Panc1 (cell line): ENCODE measurements around the gene TMEM238L. TPM values are rescaled to one million over a fixed set of nuclear protein-coding genes. Genes with fewer than 3 reads are reported as not detected.

Experiments
- ATAC-seq: fragments of 200-7000 bp; cut with Tn5 transposase; 2 replicates; pipeline ENCODE4 v1.9.1; 2020; ENCODE audit warnings: mild to moderate bottlenecking, moderate library complexity
- BruUV-seq: library from RNA; stranded (reverse); fragments of 400-500 nt; replicated peaks from 2 replicates; lab custom pipeline; 2021; lab: Mats Ljungman, UMichigan
- CTCF ChIA-PET: fragments of 300-600 bp; sonication (Branson Sonifier 250); formaldehyde crosslinking; loops from one replicate; lab custom pipeline; 2022; ENCODE audit warnings: antibody characterized with exemption; lab: Charles Lee
- POLR2A ChIA-PET: fragments of 300-600 bp; sonication (Branson Sonifier 250); formaldehyde crosslinking; loops from one replicate; lab custom pipeline; 2022; ENCODE audit warnings: antibody characterized with exemption; lab: Charles Lee
- DNase-seq: peaks from one replicate; pipeline ENCODE4 v3.0.0-alpha.2; 2010; ENCODE audit warnings: low read depth, low spot score
- H3K27ac ChIP-seq: 2 replicates; pipeline ENCODE4 v1.5.1; 2011; ENCODE audit warnings: mild to moderate bottlenecking, low read length, inconsistent platforms
- H3K27me3 ChIP-seq: fragments of 200-500 bp; sonication (Bioruptor generic); 2 replicates; pipeline ENCODE4 v1.6.0; 2014; ENCODE audit warnings: low read length, inconsistent platforms; ENCODE audit not compliant: control insufficient read depth, insufficient read depth
- H3K36me3 ChIP-seq: fragments of 200-500 bp; sonication (Bioruptor generic); 2 replicates; pipeline ENCODE4 v1.5.1; 2014; ENCODE audit warnings: inconsistent platforms, mild to moderate bottlenecking, low read length, moderate library complexity; ENCODE audit not compliant: control insufficient read depth, insufficient read depth
- H3K4me1 ChIP-seq: 2 replicates; pipeline ENCODE4 v1.5.1; 2011; ENCODE audit warnings: inconsistent platforms, mild to moderate bottlenecking, low read length, moderate library complexity; ENCODE audit not compliant: control insufficient read depth, insufficient read depth
- H3K4me3 ChIP-seq, 2 experiments: 2 replicates each; pipeline ENCODE4 v1.5.1; 2011 to 2012; ENCODE audit warnings: low read depth in 2 of 2, low read length in 2 of 2, mild to moderate bottlenecking in 2 of 2, inconsistent platforms in 1 of 2, moderate library complexity in 1 of 2
- H3K9me3 ChIP-seq: fragments of 200-500 bp; sonication (Bioruptor generic); 2 replicates; pipeline ENCODE4 v1.5.1; 2014; ENCODE audit warnings: low read depth, mild to moderate bottlenecking, inconsistent platforms, low read length, moderate library complexity; ENCODE audit not compliant: control insufficient read depth, insufficient read depth
- POLR2AphosphoS5 ChIP-seq: IDR thresholded peaks from 2 replicates; pipeline ENCODE4 v1.6.1; 2012; ENCODE audit warnings: mild to moderate bottlenecking, low read depth, low read length, moderate library complexity
- SIN3A ChIP-seq: IDR thresholded peaks from 2 replicates; pipeline ENCODE4 v1.6.1; 2012; ENCODE audit warnings: low read depth, mild to moderate bottlenecking, low read length, moderate library complexity, borderline replicate concordance; ENCODE audit not compliant: insufficient read depth
- TCF7L2 ChIP-seq: IDR thresholded peaks from 2 replicates; pipeline ENCODE4 v1.6.1; 2011; ENCODE audit warnings: mild to moderate bottlenecking, low read depth, low read length, inconsistent platforms
- in situ Hi-C: cut with HindIII; loops from 2 replicates; pipeline ENCODE4 v1.10.0; 2016; ENCODE audit warnings: low sequenced_read_pairs, low pct_unique_long_range_greater_than_20kb
- intact Hi-C: fragments of 100-400 bp; cut with micrococcal nuclease; formaldehyde crosslinking; loops from one replicate; pipeline ENCODE4 v1.10.0; 2022; ENCODE audit not compliant: unreplicated experiment
- total RNA-seq: library from RNA; stranded (reverse); gene quantifications from one replicate; pipeline ENCODE4 v1.2.1, GENCODE V29; 2021; ENCODE audit not compliant: unreplicated experiment
- TF ChIP-seq, protein P1 (sequence below): fragments of 450-650 bp; IDR thresholded peaks from 2 replicates; pipeline ENCODE4 v1.5.1; 2017; ENCODE audit warnings: mild to moderate bottlenecking
- TF ChIP-seq, protein P2 (sequence below), 2 experiments: IDR thresholded peaks; 2 replicates each; pipeline ENCODE4 v1.6.1; 2011 to 2012; ENCODE audit warnings: low read depth in 2 of 2, control low read depth in 1 of 2, low read length in 1 of 2, mild to moderate bottlenecking in 1 of 2, moderate library complexity in 1 of 2; ENCODE audit not compliant: insufficient read depth in 1 of 2

The TMEM238L gene
- total RNA-seq, 1 experiment from 2014 or later, result not detected

DNA sequence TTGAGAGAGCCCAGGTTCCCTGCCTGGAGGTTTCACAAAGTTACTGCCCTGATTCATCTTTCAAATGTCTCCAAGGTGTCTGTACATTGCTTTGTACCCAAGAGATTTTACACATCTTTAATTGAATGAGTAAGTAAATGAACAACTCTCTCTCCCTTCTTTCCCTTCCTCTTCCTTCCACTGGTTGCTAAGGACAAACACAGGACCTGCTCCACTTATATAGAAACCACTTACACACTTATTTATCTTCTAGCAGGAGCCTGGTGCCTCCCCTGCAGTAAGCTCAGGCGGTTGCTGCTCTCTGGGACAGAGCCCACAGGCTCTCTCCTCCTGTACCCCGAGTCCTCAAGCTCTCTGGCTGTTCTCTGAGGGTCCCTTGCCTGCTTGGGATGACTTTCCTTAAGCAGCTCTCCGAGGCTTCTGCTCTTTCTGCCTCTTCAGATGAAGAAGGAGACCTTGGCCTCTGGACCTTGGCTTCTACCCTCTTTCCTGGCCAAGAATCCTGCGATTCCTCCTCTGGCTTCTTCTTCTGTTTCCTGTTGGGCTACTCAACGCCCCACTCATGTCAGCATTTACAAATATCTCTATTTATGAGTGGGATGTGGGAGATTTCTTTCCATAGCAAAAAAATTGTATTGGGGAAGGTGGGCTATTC, 24.1 kb upstream of the TMEM238L start:
- H3K27ac ChIP-seq, result no peak overlapping the region
- no peak for DNase-seq
- CTCF ChIA-PET, result no interaction called here
- no peak for ATAC-seq
- H3K27me3 ChIP-seq, result no peaks in the 10 kb centered on the region
- in situ Hi-C loops, result no loop called here
- no TSS peak for BruUV-seq
- TF ChIP-seq SIN3A, result no peak
- TF ChIP-seq POLR2AphosphoS5, result no peak
- TF ChIP-seq TCF7L2, result no peak
- TF ChIP-seq, protein P1, sequence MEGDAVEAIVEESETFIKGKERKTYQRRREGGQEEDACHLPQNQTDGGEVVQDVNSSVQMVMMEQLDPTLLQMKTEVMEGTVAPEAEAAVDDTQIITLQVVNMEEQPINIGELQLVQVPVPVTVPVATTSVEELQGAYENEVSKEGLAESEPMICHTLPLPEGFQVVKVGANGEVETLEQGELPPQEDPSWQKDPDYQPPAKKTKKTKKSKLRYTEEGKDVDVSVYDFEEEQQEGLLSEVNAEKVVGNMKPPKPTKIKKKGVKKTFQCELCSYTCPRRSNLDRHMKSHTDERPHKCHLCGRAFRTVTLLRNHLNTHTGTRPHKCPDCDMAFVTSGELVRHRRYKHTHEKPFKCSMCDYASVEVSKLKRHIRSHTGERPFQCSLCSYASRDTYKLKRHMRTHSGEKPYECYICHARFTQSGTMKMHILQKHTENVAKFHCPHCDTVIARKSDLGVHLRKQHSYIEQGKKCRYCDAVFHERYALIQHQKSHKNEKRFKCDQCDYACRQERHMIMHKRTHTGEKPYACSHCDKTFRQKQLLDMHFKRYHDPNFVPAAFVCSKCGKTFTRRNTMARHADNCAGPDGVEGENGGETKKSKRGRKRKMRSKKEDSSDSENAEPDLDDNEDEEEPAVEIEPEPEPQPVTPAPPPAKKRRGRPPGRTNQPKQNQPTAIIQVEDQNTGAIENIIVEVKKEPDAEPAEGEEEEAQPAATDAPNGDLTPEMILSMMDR, result no peak
- TF ChIP-seq, protein P2, sequence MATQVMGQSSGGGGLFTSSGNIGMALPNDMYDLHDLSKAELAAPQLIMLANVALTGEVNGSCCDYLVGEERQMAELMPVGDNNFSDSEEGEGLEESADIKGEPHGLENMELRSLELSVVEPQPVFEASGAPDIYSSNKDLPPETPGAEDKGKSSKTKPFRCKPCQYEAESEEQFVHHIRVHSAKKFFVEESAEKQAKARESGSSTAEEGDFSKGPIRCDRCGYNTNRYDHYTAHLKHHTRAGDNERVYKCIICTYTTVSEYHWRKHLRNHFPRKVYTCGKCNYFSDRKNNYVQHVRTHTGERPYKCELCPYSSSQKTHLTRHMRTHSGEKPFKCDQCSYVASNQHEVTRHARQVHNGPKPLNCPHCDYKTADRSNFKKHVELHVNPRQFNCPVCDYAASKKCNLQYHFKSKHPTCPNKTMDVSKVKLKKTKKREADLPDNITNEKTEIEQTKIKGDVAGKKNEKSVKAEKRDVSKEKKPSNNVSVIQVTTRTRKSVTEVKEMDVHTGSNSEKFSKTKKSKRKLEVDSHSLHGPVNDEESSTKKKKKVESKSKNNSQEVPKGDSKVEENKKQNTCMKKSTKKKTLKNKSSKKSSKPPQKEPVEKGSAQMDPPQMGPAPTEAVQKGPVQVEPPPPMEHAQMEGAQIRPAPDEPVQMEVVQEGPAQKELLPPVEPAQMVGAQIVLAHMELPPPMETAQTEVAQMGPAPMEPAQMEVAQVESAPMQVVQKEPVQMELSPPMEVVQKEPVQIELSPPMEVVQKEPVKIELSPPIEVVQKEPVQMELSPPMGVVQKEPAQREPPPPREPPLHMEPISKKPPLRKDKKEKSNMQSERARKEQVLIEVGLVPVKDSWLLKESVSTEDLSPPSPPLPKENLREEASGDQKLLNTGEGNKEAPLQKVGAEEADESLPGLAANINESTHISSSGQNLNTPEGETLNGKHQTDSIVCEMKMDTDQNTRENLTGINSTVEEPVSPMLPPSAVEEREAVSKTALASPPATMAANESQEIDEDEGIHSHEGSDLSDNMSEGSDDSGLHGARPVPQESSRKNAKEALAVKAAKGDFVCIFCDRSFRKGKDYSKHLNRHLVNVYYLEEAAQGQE (IDR thresholded peaks at IDR 0.05; ENCODE audit: insufficient read depth in 1 of 2, low read depth in 2 of 2, low read length in 1 of 2), result no peak
- no peaks in the 10 kb centered on the region for H3K9me3 ChIP-seq
- H3K4me3 ChIP-seq, result no peak overlapping the region
- intact Hi-C loops, result no loop called here
- POLR2A ChIA-PET, result no interaction called here
- H3K36me3 ChIP-seq, result no peaks in the 10 kb centered on the region
- H3K4me1 ChIP-seq, result no peaks in the 10 kb centered on the region

DNA sequence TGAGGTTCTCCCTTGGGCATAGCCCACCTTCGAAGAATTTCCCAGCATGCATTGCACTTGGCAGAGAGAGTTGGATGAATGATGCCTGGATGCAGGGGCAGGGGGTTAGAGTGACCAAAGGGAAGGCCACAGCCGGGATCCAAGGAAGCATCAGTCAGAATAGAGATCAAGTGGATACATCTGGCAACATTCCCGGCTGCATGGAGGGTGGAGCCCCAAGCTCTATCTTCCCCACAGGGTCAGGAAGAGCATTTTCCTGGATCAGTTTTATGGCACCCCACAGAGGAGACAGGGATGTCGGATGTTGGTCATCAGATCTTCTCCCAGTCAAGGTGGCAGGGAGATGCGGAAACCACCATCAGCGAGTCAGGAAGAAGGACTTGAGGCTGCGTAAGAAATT, 21.0 kb upstream of the TMEM238L start:
- Histone ChIP-seq H3K27me3 (no peaks in the 10 kb centered on the region), H3K4me3 (no peak overlapping the region), H3K36me3 (no peaks in the 10 kb centered on the region), H3K9me3 (no peaks in the 10 kb centered on the region), H3K27ac (no peak overlapping the region), H3K4me1 (no peaks in the 10 kb centered on the region)
- intact Hi-C loops (no loop called here), in situ Hi-C loops (no loop called here)
- POLR2A ChIA-PET, result no interaction called here
- TF ChIP-seq SIN3A, result no peak
- no peak for TF ChIP-seq TCF7L2
- TF ChIP-seq, protein P1, result no peak
- TF ChIP-seq, protein P2 (IDR thresholded peaks at IDR 0.05; ENCODE audit: insufficient read depth in 1 of 2, low read depth in 2 of 2, low read length in 1 of 2), result no peak
- TF ChIP-seq POLR2AphosphoS5, result no peak
- ATAC-seq, result no peak
- CTCF ChIA-PET, result no interaction called here
- no TSS peak for BruUV-seq
- no peak for DNase-seq
